Right lobe of liver (tissue), 4 donors: Measurements from ENCODE around the gene CLOCK.
"Not testable (repeated sequence)": the region's sequence is repeated elsewhere in the genome, so short reads cannot be mapped to it uniquely, and the experiment has no call there.

Source experiments
- POLR2A ChIP-seq: fragments of 450-650 bp; IDR thresholded peaks from one replicate; pipeline ENCODE4 v1.6.1; 2017; ENCODE audit warnings: antibody characterized with exemption, mild to moderate bottlenecking
- TF ChIP-seq, protein P1 (sequence below), 4 donors: fragments of 200-600 bp in 3 of 4; fragments of 450-650 bp in 1 of 4; IDR thresholded peaks; one replicate each; pipeline versions ENCODE4 v1.5.1 to v1.8.0; 2016 to 2022; ENCODE audit warnings: antibody characterized with exemption in 4 of 4, mild to moderate bottlenecking in 2 of 4
- donor health status: DM: no; HTN: no; CAD: no.
- donor health status: DM: no; HTN: no; CAD: no.
- donor health status: DM: no; HTN: yes; CAD: no.

- TF ChIP-seq, protein P1, sequence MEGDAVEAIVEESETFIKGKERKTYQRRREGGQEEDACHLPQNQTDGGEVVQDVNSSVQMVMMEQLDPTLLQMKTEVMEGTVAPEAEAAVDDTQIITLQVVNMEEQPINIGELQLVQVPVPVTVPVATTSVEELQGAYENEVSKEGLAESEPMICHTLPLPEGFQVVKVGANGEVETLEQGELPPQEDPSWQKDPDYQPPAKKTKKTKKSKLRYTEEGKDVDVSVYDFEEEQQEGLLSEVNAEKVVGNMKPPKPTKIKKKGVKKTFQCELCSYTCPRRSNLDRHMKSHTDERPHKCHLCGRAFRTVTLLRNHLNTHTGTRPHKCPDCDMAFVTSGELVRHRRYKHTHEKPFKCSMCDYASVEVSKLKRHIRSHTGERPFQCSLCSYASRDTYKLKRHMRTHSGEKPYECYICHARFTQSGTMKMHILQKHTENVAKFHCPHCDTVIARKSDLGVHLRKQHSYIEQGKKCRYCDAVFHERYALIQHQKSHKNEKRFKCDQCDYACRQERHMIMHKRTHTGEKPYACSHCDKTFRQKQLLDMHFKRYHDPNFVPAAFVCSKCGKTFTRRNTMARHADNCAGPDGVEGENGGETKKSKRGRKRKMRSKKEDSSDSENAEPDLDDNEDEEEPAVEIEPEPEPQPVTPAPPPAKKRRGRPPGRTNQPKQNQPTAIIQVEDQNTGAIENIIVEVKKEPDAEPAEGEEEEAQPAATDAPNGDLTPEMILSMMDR (IDR thresholded peaks at IDR 0.05), result not testable (repeated sequence)
- TF ChIP-seq POLR2A, result not testable (repeated sequence)
Measured at GRCh38 chr4:55582773-55583172, 36.1 kb upstream of the CLOCK start.
